OCI-LY1 (cell line): Measurements from ENCODE around the gene PLEKHO1.
"Not testable (repeated sequence)": the region's sequence is repeated elsewhere in the genome, so short reads cannot be mapped to it uniquely, and the experiment has no call there.

Experiments used
- H2AFZ ChIP-seq: fragments of 200-600 bp; sonication (generic), shearing (Covaris generic); 2 replicates; pipeline ENCODE4 v1.6.0; 2014; ENCODE audit warnings: antibody characterized with exemption, mild to moderate bottlenecking, low read length
- H3F3A ChIP-seq: fragments of 200-600 bp; sonication (generic), shearing (Covaris generic); 2 replicates; pipeline ENCODE4 v1.6.0; 2014; ENCODE audit warnings: mild to moderate bottlenecking, antibody characterized with exemption, low read length, moderate library complexity; ENCODE audit not compliant: insufficient read depth
- H3K27ac ChIP-seq: fragments of 200-600 bp; sonication (generic); 2 replicates; pipeline ENCODE4 v1.5.1; 2014; ENCODE audit warnings: low read length, mixed run types, mild to moderate bottlenecking, low read depth; ENCODE audit not compliant: poor library complexity, severe bottlenecking
- H3K27me3 ChIP-seq: fragments of 200-600 bp; sonication (generic); 2 replicates; pipeline ENCODE4 v1.6.0; 2014; ENCODE audit warnings: antibody characterized with exemption, mild to moderate bottlenecking, low read length, moderate library complexity; ENCODE audit not compliant: insufficient read depth
- H3K36me3 ChIP-seq: fragments of 200-600 bp; sonication (generic); 2 replicates; pipeline ENCODE4 v1.6.1; 2014; ENCODE audit warnings: mild to moderate bottlenecking, antibody characterized with exemption, low read length, moderate library complexity, mixed read lengths; ENCODE audit not compliant: insufficient read depth
- H3K4me1 ChIP-seq: fragments of 200-600 bp; sonication (generic); 2 replicates; pipeline ENCODE4 v1.5.1; 2014; ENCODE audit warnings: mild to moderate bottlenecking, low read length, moderate library complexity; ENCODE audit not compliant: insufficient read depth, severe bottlenecking
- H3K4me2 ChIP-seq: fragments of 200-600 bp; sonication (generic), shearing (Covaris generic); 2 replicates; pipeline ENCODE4 v1.6.1; 2014; ENCODE audit warnings: low read length
- H3K4me3 ChIP-seq: fragments of 200-600 bp; sonication (generic); 2 replicates; pipeline ENCODE4 v1.5.1; 2014; ENCODE audit warnings: low read length, low read depth, mild to moderate bottlenecking, mixed read lengths; ENCODE audit not compliant: poor library complexity, severe bottlenecking
- H3K79me2 ChIP-seq: fragments of 200-600 bp; shearing (Covaris generic); 2 replicates; pipeline ENCODE4 v1.6.1; 2016; ENCODE audit warnings: mixed run types, low read length, mixed read lengths; ENCODE audit not compliant: insufficient read depth
- H3K9ac ChIP-seq: fragments of 200-600 bp; sonication (generic), shearing (Covaris generic); 2 replicates; pipeline ENCODE4 v1.6.1; 2014; ENCODE audit warnings: mild to moderate bottlenecking, low read length, mixed read lengths
- H3K9me2 ChIP-seq: fragments of 200-600 bp; sonication (generic), shearing (Covaris generic); 2 replicates; pipeline ENCODE4 v1.6.1; 2014; ENCODE audit warnings: low read depth, mild to moderate bottlenecking, low read length, mixed read lengths
- H3K9me3 ChIP-seq: fragments of 200-600 bp; shearing (Covaris generic); 2 replicates; pipeline ENCODE4 v1.6.1; 2014; ENCODE audit warnings: low read length, mixed read lengths
- H4K20me1 ChIP-seq: fragments of 200-600 bp; sonication (generic), shearing (Covaris generic); 2 replicates; pipeline ENCODE4 v1.6.0; 2016; ENCODE audit warnings: mild to moderate bottlenecking, low read length; ENCODE audit not compliant: insufficient read depth
- CTCF ChIP-seq: fragments of 200-600 bp; sonication (generic), shearing (Covaris generic); IDR thresholded peaks from 2 replicates; pipeline ENCODE4 v1.5.1; 2017; ENCODE audit warnings: mild to moderate bottlenecking, antibody characterized with exemption, low read length, moderate library complexity, mixed read lengths
- EZH2 ChIP-seq: fragments of 200-600 bp; sonication (generic), shearing (Covaris generic); IDR thresholded peaks from 2 replicates; pipeline ENCODE4 v1.8.0; 2017; ENCODE audit warnings: borderline replicate concordance, mixed run types, mild to moderate bottlenecking, antibody characterized with exemption, low read length, moderate library complexity, mixed read lengths

The PLEKHO1 gene

GRCh38 chr1:150182247-150182646 lies 32.5 kb downstream of the PLEKHO1 start:
- no peaks in the 10 kb centered on the region for H3K9me3 ChIP-seq
- no peak overlapping the region for H3K4me2 ChIP-seq
- no peaks in the 10 kb centered on the region for H3K36me3 ChIP-seq
- no peaks in the 10 kb centered on the region for H3K9me2 ChIP-seq
- H3K4me1 ChIP-seq = peaks cover 5% of the 10 kb centered on the region
- no peak for TF ChIP-seq CTCF
- TF ChIP-seq EZH2 = no peak
- no peaks in the 10 kb centered on the region for H3K27me3 ChIP-seq
- H2AFZ ChIP-seq = no peak overlapping the region
- H4K20me1 ChIP-seq = no peaks in the 10 kb centered on the region
- no peaks in the 10 kb centered on the region for H3K79me2 ChIP-seq
- H3K9ac ChIP-seq = no peak overlapping the region
- H3K27ac ChIP-seq = no peak overlapping the region
- H3K4me3 ChIP-seq = no peak overlapping the region
- no peaks in the 10 kb centered on the region for H3F3A ChIP-seq

GRCh38 chr1:150183061-150183460 lies 33.3 kb downstream of the PLEKHO1 start:
- H3K9ac ChIP-seq = no peak overlapping the region
- H3K79me2 ChIP-seq = no peaks in the 10 kb centered on the region
- no peaks in the 10 kb centered on the region for H3K36me3 ChIP-seq
- H4K20me1 ChIP-seq = no peaks in the 10 kb centered on the region
- H2AFZ ChIP-seq = no peak overlapping the region
- H3F3A ChIP-seq = no peaks in the 10 kb centered on the region
- H3K9me3 ChIP-seq = no peaks in the 10 kb centered on the region
- peaks cover 5% of the 10 kb centered on the region for H3K4me1 ChIP-seq
- H3K27me3 ChIP-seq = no peaks in the 10 kb centered on the region
- H3K4me3 ChIP-seq = no peak overlapping the region
- H3K4me2 ChIP-seq = no peak overlapping the region
- TF ChIP-seq EZH2 = no peak
- TF ChIP-seq CTCF = no peak
- no peaks in the 10 kb centered on the region for H3K9me2 ChIP-seq
- no peak overlapping the region for H3K27ac ChIP-seq

GRCh38 chr1:150185481-150185880 lies 35.8 kb downstream of the PLEKHO1 start:
- no peaks in the 10 kb centered on the region for H3K9me2 ChIP-seq
- H3K79me2 ChIP-seq = no peaks in the 10 kb centered on the region
- H3K9me3 ChIP-seq = no peaks in the 10 kb centered on the region
- TF ChIP-seq CTCF (no peak), EZH2 (no peak)
- H3K4me2 ChIP-seq = no peak overlapping the region
- H3F3A ChIP-seq = no peaks in the 10 kb centered on the region
- no peaks in the 10 kb centered on the region for H4K20me1 ChIP-seq
- no peaks in the 10 kb centered on the region for H3K27me3 ChIP-seq
- peaks cover 5% of the 10 kb centered on the region for H3K4me1 ChIP-seq
- H3K36me3 ChIP-seq = no peaks in the 10 kb centered on the region
- H3K4me3 ChIP-seq = no peak overlapping the region
- no peak overlapping the region for H2AFZ ChIP-seq
- H3K27ac ChIP-seq = no peak overlapping the region
- no peak overlapping the region for H3K9ac ChIP-seq

- H3K27ac ChIP-seq, H3K4me2 ChIP-seq, H3K9ac ChIP-seq, H3K27me3 ChIP-seq, H3F3A ChIP-seq, H3K4me1 ChIP-seq, H3K4me3 ChIP-seq, H4K20me1 ChIP-seq, H2AFZ ChIP-seq, H3K79me2 ChIP-seq, H3K9me3 ChIP-seq, H3K36me3 ChIP-seq, H3K9me2 ChIP-seq: not testable (repeated sequence)
Observed at GRCh38 chr1:150186438-150186788, 36.7 kb downstream of the PLEKHO1 start.
